Liver (tissue), 9 donors: Measurements from ENCODE around the gene SCN1B. TPM values are rescaled to one million over a fixed set of nuclear protein-coding genes. Genes with fewer than 3 reads are reported as not detected.

Experiments
- DNase-seq: peaks from one replicate; pipeline ENCODE4 v3.0.0-alpha.2; 2017; ENCODE audit warnings: low spot score
- H3K27ac ChIP-seq, 2 donors: one replicate each; pipeline ENCODE4 v1.7.0; 2013; ENCODE audit warnings: inconsistent platforms in 2 of 2, low read length in 2 of 2, control low read depth in 1 of 2, low read depth in 1 of 2, mild to moderate bottlenecking in 1 of 2
- H3K27me3 ChIP-seq, 4 donors: one replicate each; pipeline versions ENCODE4 v1.6.1 to v1.7.0; 2013; ENCODE audit warnings: low read length in 3 of 4, inconsistent platforms in 1 of 4, mild to moderate bottlenecking in 1 of 4, moderate library complexity in 1 of 4; ENCODE audit not compliant: control insufficient read depth in 4 of 4, insufficient read depth in 4 of 4
- H3K36me3 ChIP-seq, 4 donors: one replicate each; pipeline versions ENCODE4 v1.6.1 to v1.7.0; 2013; ENCODE audit warnings: low read length in 3 of 4, mild to moderate bottlenecking in 3 of 4, low read depth in 1 of 4, moderate library complexity in 1 of 4; ENCODE audit not compliant: control insufficient read depth in 4 of 4, insufficient read depth in 3 of 4
- H3K4me1 ChIP-seq, 4 donors: one replicate each; pipeline versions ENCODE4 v1.6.1 to v1.7.0; 2013; ENCODE audit warnings: low read length in 3 of 4, mild to moderate bottlenecking in 3 of 4, moderate library complexity in 1 of 4; ENCODE audit not compliant: control insufficient read depth in 4 of 4, insufficient read depth in 4 of 4
- H3K4me3 ChIP-seq, 3 donors: one replicate each; pipeline versions ENCODE4 v1.6.1 to v1.7.0; 2013; ENCODE audit warnings: low read length in 3 of 3, control low read depth in 1 of 3, low read depth in 1 of 3, mild to moderate bottlenecking in 1 of 3
- H3K9ac ChIP-seq, 2 donors: one replicate each; pipeline ENCODE4 v1.7.0; 2013; ENCODE audit warnings: low read length in 2 of 2, mild to moderate bottlenecking in 2 of 2, moderate library complexity in 2 of 2, control low read depth in 1 of 2, low read depth in 1 of 2
- H3K9me3 ChIP-seq, 4 donors: one replicate each; pipeline versions ENCODE4 v1.6.1 to v1.7.0; 2013; ENCODE audit warnings: low read length in 3 of 4; ENCODE audit not compliant: control insufficient read depth in 4 of 4
- EGR1 ChIP-seq, 2 donors: IDR thresholded peaks; 2 replicates each; pipeline ENCODE4 v1.6.1; 2016 to 2018; ENCODE audit warnings: antibody characterized with exemption in 2 of 2, low read depth in 2 of 2
- FOXA1 ChIP-seq: IDR thresholded peaks from 2 replicates; pipeline ENCODE4 v1.6.1; 2016; ENCODE audit warnings: antibody characterized with exemption
- GABPA ChIP-seq, 2 donors: IDR thresholded peaks in 1 of 2; conservative IDR thresholded peaks in 1 of 2; 2 replicates each; pipeline ENCODE4 v1.6.1; 2016; ENCODE audit warnings: antibody characterized with exemption in 2 of 2, mild to moderate bottlenecking in 1 of 2, moderate library complexity in 1 of 2
- HNF4A ChIP-seq, 2 donors: conservative IDR thresholded peaks; 2 replicates each; pipeline ENCODE4 v1.6.1; 2016; ENCODE audit warnings: antibody characterized with exemption in 2 of 2, mild to moderate bottlenecking in 2 of 2
- HNF4G ChIP-seq: IDR thresholded peaks from 2 replicates; pipeline ENCODE4 v1.6.1; 2016; ENCODE audit warnings: antibody characterized with exemption
- MAX ChIP-seq: IDR thresholded peaks from 2 replicates; pipeline ENCODE4 v1.6.1; 2016; ENCODE audit warnings: antibody characterized with exemption
- RAD21 ChIP-seq, 2 donors: IDR thresholded peaks; 2 replicates each; pipeline ENCODE4 v1.6.1; 2016; ENCODE audit warnings: antibody characterized with exemption in 2 of 2, mild to moderate bottlenecking in 2 of 2
- REST ChIP-seq: IDR thresholded peaks from 2 replicates; pipeline ENCODE4 v1.6.1; 2016; ENCODE audit warnings: antibody characterized with exemption, mild to moderate bottlenecking
- RXRA ChIP-seq, 2 donors: IDR thresholded peaks; 2 replicates each; pipeline ENCODE4 v1.6.1; 2017 to 2018; ENCODE audit warnings: antibody characterized with exemption in 2 of 2, mild to moderate bottlenecking in 1 of 2
- SP1 ChIP-seq: IDR thresholded peaks from 2 replicates; pipeline ENCODE4 v1.6.1; 2018; ENCODE audit warnings: antibody characterized with exemption, mild to moderate bottlenecking
- TAF1 ChIP-seq: conservative IDR thresholded peaks from 2 replicates; pipeline ENCODE4 v1.6.1; 2016; ENCODE audit warnings: antibody characterized with exemption, mild to moderate bottlenecking
- YY1 ChIP-seq: IDR thresholded peaks from 2 replicates; pipeline ENCODE4 v1.6.1; 2016; ENCODE audit warnings: antibody characterized with exemption, mild to moderate bottlenecking
- WGBS: extraction: QIAGEN DNeasy Blood & Tissue Kit; methylation state at CpG from one replicate; pipeline ENCODE4 v1.1.7; 2013; 5-methylcytosine and 5-hydroxymethylcytosine counted together
- polyA plus RNA-seq, 2 donors: library from polyadenylated mRNA; stranded (reverse) in 1 of 2; unstranded in 1 of 2; fragments of 200-250 nt in 1 of 2; fragments of >200 nt in 1 of 2; fragmentation: Nextera tagmentation in 1 of 2; extraction: Ambion mirVana in 1 of 2; gene quantifications; one replicate each; pipeline versions ENCODE4 v1.2.1 to v1.2.3, GENCODE V29; 2013 to 2015
- total RNA-seq, 2 donors: library from RNA; depleted of rRNA; stranded (reverse); fragments of >200 nt; gene quantifications; one replicate each; pipeline ENCODE4 v1.2.3, GENCODE V29; 2014
- TF ChIP-seq, protein P1 (sequence below): IDR thresholded peaks from 2 replicates; pipeline ENCODE4 v1.6.1; 2016; ENCODE audit warnings: antibody characterized with exemption
- donor health status: healthy.
- donor health status: healthy.
- donor health status: healthy.
- donor health status: healthy.
- donor health status: healthy.

SCN1B gene
- total and polyA plus RNA-seq, 4 donors = 1.6 to 5.8 (median 3.4) TPM

DNA sequence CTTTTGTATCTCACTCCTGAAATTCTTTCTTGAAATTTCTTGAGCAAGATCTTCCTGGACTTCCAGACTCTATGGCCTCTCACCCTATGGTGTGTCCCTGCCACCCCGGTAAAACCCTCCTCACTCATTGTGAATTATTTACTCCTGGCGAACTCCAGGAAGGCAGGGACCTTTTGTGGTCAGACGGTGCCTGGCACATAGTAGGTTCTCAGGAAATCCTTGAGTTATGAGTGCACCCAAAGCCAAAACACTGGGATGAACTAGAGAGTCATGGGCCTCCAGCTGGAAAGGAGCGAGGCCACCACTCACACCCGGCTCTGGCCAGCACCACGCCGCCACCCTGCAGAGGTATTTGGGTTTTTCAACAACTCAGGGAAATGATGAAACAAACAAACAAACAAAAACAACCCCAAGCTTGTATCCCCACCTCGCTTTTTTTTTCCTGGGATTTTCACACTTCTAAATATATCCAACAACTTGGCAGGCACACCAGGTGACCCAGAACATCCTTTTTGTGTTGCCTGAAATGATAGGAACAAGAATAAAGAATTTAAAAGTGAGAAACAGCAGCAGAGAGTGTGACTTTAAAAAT is 22.4 kb downstream of the SCN1B start:
- Histone ChIP-seq H3K4me1 (peaks cover 6 to 42% (median 33%) of the 10 kb centered on the region in 4 donors), H3K9ac (no peak overlapping the region), H3K27me3 (no peaks in the 10 kb centered on the region), H3K27ac (peak overlapping the region in 1 of 2 donors; percentile 24), H3K36me3 (peaks cover 3 to 25% (median 13%) of the 10 kb centered on the region in 4 donors), H3K9me3 (no peaks in the 10 kb centered on the region), H3K4me3 (no peak overlapping the region)
- TF ChIP-seq HNF4A (conservative IDR thresholded peaks at IDR 0.05) = no peak
- no peak for DNase-seq
- 75% methylated on average over 8 of the region's 8 CpGs for WGBS

GRCh38 chr19:35053667-35054293 is 23.5 kb downstream of the SCN1B start:
- H3K27ac ChIP-seq = no peak overlapping the region
- no peaks in the 10 kb centered on the region for H3K27me3 ChIP-seq
- H3K36me3 ChIP-seq = peaks cover 3 to 25% (median 13%) of the 10 kb centered on the region in 4 donors
- DNase-seq = no peak
- peaks cover 6 to 32% (median 24%) of the 10 kb centered on the region in 4 donors for H3K4me1 ChIP-seq
- H3K9me3 ChIP-seq = no peaks in the 10 kb centered on the region
- 86% methylated on average over 9 of the region's 9 CpGs for WGBS
- no peak overlapping the region for H3K4me3 ChIP-seq
- no peak overlapping the region for H3K9ac ChIP-seq
- no peak for TF ChIP-seq MAX
- no peak for TF ChIP-seq REST
- TF ChIP-seq GABPA (IDR thresholded peaks at IDR 0.05 in 1 of 2, conservative IDR thresholded peaks at IDR 0.05 in 1 of 2) = no peak
- no peak for TF ChIP-seq EGR1 (IDR thresholded peaks at IDR 0.05; ENCODE audit: low read depth in 2 of 2)
- TF ChIP-seq TAF1 = no peak
- no peak for TF ChIP-seq HNF4G
- no peak for TF ChIP-seq FOXA1
- TF ChIP-seq YY1 = no peak

- no peaks in the 10 kb centered on the region for H3K27me3 ChIP-seq
- H3K9me3 ChIP-seq = no peaks in the 10 kb centered on the region
- peaks cover 2 to 24% (median 18%) of the 10 kb centered on the region in 4 donors for H3K4me1 ChIP-seq
- no peak overlapping the region for H3K27ac ChIP-seq
- DNase-seq = no peak
- WGBS = 94% methylated on average over 9 of the region's 9 CpGs
- H3K36me3 ChIP-seq = peaks cover 0 to 27% (median 14%) of the 10 kb centered on the region in 4 donors
- no peak overlapping the region for H3K4me3 ChIP-seq
- TF ChIP-seq YY1 (no peak), FOXA1 (no peak), RAD21 (IDR thresholded peaks at IDR 0.05) (no peak), SP1 (no peak), GABPA (IDR thresholded peaks at IDR 0.05 in 1 of 2, conservative IDR thresholded peaks at IDR 0.05 in 1 of 2) (no peak), HNF4G (no peak), TAF1 (no peak), EGR1 (IDR thresholded peaks at IDR 0.05; ENCODE audit: low read depth in 2 of 2) (no peak), RXRA (IDR thresholded peaks at IDR 0.05) (no peak)
- TF ChIP-seq, protein P1, sequence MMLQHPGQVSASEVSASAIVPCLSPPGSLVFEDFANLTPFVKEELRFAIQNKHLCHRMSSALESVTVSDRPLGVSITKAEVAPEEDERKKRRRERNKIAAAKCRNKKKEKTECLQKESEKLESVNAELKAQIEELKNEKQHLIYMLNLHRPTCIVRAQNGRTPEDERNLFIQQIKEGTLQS = no peak
- no peak overlapping the region for H3K9ac ChIP-seq
Measured at GRCh38 chr19:35054626-35055025, 24.4 kb downstream of the SCN1B start.
